ENCODE results near the gene TNFRSF1A. TPM values are rescaled to one million over a fixed set of nuclear protein-coding genes. Genes with fewer than 3 reads are reported as not detected.

Gene TNFRSF1A
- total and polyA plus RNA-seq, 2 of the 13 experiments (the other 11 are each of a cell fraction or from before 2014, with no cell fraction given) = 41.5 to 61.2 TPM

DNA sequence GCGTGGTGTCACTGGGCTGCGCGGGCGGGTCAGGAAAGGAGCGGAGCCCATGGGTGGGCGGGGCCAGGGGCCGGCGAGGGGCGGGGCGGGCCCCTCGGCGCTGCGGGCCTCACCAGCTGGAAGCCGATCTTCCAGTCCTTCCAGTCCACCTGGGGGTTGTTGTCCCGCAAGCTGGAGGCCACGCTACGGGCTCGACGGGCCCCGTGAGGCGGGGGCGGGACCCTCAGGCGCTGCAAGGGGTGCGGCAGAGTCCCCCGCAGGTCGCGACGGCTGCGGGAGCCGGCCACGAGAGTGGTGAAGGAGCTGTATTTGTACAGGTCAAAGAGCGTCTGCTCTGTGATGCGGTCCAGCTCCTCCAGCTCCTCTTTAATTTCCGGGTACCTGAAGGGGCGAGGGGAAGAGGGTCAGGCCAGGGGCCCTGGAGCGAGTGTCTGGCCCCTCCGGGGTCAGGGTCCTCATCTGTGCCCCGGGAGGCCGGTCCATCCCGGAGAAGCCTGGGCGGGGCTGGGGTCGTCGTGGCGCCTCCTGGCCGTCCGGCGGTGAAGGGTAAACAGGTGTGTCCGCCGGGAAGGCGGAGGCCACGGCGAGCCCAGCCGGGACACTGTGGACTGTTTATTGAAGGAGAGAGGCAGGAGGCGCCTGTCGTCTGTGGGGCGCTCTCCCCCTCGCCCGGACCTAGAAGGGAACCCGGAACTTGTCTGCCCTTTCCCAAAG lies 21.6 kb upstream of the TNFRSF1A start (continued):
- TF ChIP-seq ZBTB14 (CRISPR knock-in tag; IDR thresholded peaks at IDR 0.05) (no peak), ZNF569 (CRISPR knock-in tag; IDR thresholded peaks at IDR 0.05; ENCODE audit: borderline replicate concordance) (peak; percentile 83; the same call in 1 of the 2 replicates), RERE (CRISPR knock-in tag; IDR thresholded peaks at IDR 0.05; ENCODE audit: low read depth) (no peak), ATF3 (CRISPR knock-in tag; IDR thresholded peaks at IDR 0.05) (peak; percentile 30; the same call in 1 of the 2 replicates), ZNF607 (CRISPR knock-in tag; IDR thresholded peaks at IDR 0.05; ENCODE audit: borderline replicate concordance) (peak; percentile 64; the same call in 1 of the 2 replicates), CAMTA2 (CRISPR knock-in tag; IDR thresholded peaks at IDR 0.05; ENCODE audit: borderline replicate concordance) (no peak), ZNF775 (CRISPR knock-in tag; IDR thresholded peaks at IDR 0.05; ENCODE audit: borderline replicate concordance) (peak; percentile 75; the same call in 1 of the 2 replicates), HNRNPL (IDR thresholded peaks at IDR 0.05; ENCODE audit: low read depth, low read length) (peak; percentile 58; the same call in 1 of the 2 replicates), RNF2 (conservative IDR thresholded peaks at IDR 0.05; ENCODE audit: low read depth) (no peak), ELF1 (CRISPR knock-in tag; IDR thresholded peaks at IDR 0.05) (peak; percentile 79), PPARG (CRISPR knock-in tag; conservative IDR thresholded peaks at IDR 0.05) (peak; percentile 73), RBM22 (optimal IDR thresholded peaks at IDR 0.05; ENCODE audit: low read length) (no peak), ZNF446 (CRISPR knock-in tag; IDR thresholded peaks at IDR 0.05) (no peak)
- TF ChIP-seq, protein P1, sequence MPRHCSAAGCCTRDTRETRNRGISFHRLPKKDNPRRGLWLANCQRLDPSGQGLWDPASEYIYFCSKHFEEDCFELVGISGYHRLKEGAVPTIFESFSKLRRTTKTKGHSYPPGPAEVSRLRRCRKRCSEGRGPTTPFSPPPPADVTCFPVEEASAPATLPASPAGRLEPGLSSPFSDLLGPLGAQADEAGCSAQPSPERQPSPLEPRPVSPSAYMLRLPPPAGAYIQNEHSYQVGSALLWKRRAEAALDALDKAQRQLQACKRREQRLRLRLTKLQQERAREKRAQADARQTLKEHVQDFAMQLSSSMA (CRISPR knock-in tag; IDR thresholded peaks at IDR 0.05) = no peak
- TF ChIP-seq, protein P2, sequence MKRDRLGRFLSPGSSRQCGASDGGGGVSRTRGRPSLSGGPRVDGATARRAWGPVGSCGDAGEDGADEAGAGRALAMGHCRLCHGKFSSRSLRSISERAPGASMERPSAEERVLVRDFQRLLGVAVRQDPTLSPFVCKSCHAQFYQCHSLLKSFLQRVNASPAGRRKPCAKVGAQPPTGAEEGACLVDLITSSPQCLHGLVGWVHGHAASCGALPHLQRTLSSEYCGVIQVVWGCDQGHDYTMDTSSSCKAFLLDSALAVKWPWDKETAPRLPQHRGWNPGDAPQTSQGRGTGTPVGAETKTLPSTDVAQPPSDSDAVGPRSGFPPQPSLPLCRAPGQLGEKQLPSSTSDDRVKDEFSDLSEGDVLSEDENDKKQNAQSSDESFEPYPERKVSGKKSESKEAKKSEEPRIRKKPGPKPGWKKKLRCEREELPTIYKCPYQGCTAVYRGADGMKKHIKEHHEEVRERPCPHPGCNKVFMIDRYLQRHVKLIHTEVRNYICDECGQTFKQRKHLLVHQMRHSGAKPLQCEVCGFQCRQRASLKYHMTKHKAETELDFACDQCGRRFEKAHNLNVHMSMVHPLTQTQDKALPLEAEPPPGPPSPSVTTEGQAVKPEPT (CRISPR knock-in tag; IDR thresholded peaks at IDR 0.05; ENCODE audit: low read depth) = no peak
- TF ChIP-seq, protein P3, sequence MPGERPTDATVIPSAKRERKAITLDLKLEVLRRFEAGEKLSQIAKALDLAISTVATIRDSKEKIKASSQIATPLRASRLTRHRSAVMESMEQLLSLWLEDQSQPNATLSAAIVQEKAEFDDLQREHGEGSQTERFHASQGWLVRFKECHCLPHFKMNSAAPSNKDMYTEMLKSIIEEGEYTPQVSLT (CRISPR knock-in tag; IDR thresholded peaks at IDR 0.05; ENCODE audit: borderline replicate concordance, low read depth) = no peak
